A673 (cell line): Measurements from ENCODE around the gene FBLN2.

ENCODE experiments used
- CTCF ChIP-seq: fragments of 300-800, 200-600 bp; sonication (generic); conservative IDR thresholded peaks from 2 replicates; pipeline ENCODE4 v1.5.1; 2017; ENCODE audit warnings: low read depth, mild to moderate bottlenecking, antibody characterized with exemption, low read length, moderate library complexity, mixed read lengths
- EZH2 ChIP-seq: fragments of 200-600 bp; sonication (generic); IDR thresholded peaks from 2 replicates; pipeline ENCODE4 v1.6.1; 2017; ENCODE audit warnings: borderline replicate concordance, low read depth, mild to moderate bottlenecking, mixed read lengths, antibody characterized with exemption, low read length; ENCODE audit not compliant: poor library complexity, severe bottlenecking

- no peak for TF ChIP-seq CTCF
- no peak for TF ChIP-seq EZH2
Measured at GRCh38 chr3:13601692-13602080, 52.8 kb downstream of the FBLN2 start.
